ENCODE results near the gene AGAP6. TPM values are rescaled to one million over a fixed set of nuclear protein-coding genes. Genes with fewer than 3 reads are reported as not detected.
"Not testable (repeated sequence)": the region's sequence is repeated elsewhere in the genome, so short reads cannot be mapped to it uniquely, and the experiment has no call there.

Gene AGAP6
- total RNA-seq, 1 donor from 2014 or later = 23.2 TPM

GRCh38 chr10:50058727-50059126, 70.5 kb downstream of the AGAP6 start:
- not testable (repeated sequence) for H3K9me3 Mint-ChIP-seq; H3K36me3 Mint-ChIP-seq; H3K4me1 Mint-ChIP-seq; DNase-seq (ENCODE audit: low spot score in 2 of 2, unreplicated experiment in 2 of 2); H3K4me3 Mint-ChIP-seq; H3K27ac Mint-ChIP-seq
- H3K27me3 Mint-ChIP-seq (ENCODE audit: low read depth) = peaks cover 55% of the 10 kb centered on the region

GRCh38 chr10:50059946-50060345, 71.7 kb downstream of the AGAP6 start:
- DNase-seq (ENCODE audit: low spot score in 2 of 2, unreplicated experiment in 2 of 2); H3K27ac Mint-ChIP-seq; H3K4me1 Mint-ChIP-seq; H3K4me3 Mint-ChIP-seq; H3K9me3 Mint-ChIP-seq; H3K36me3 Mint-ChIP-seq: not testable (repeated sequence)
- H3K27me3 Mint-ChIP-seq (ENCODE audit: low read depth) = peaks cover 54% of the 10 kb centered on the region

Other genes starting within 250 kb of the AGAP6 start
- 10.4 to 13.0 TPM (median 12.7 TPM) in 3 replicates for gene OGDHL, start 226.1 kb upstream of the AGAP6 start, total RNA-seq
- gene PARG, start 46.4 kb upstream of the AGAP6 start, total RNA-seq = 44.0 to 51.2 TPM (median 50.1 TPM) in 3 replicates
- gene TIMM23B, start 46.4 kb upstream of the AGAP6 start, total RNA-seq = 31.0 to 34.4 TPM (median 32.3 TPM) in 3 replicates
- 34.2 to 41.1 TPM (median 35.4 TPM) in 3 replicates for gene WASHC2A, start 79.5 kb downstream of the AGAP6 start, total RNA-seq